Measurements from ENCODE around the gene CDYL2.

Gene CDYL2

GRCh38 chr16:80684136-80684765 lies 120.1 kb downstream of the CDYL2 start:
- no peaks in the 10 kb centered on the region for H3K27me3 ChIP-seq (ENCODE audit: control insufficient read depth in 1 of 2, insufficient read depth in 2 of 2, low read length in 2 of 2)
- no peak overlapping the region for H3K9ac ChIP-seq (ENCODE audit: low read depth in 1 of 2, low read length in 2 of 2)
- no peaks in the 10 kb centered on the region for H3K9me3 ChIP-seq (ENCODE audit: control insufficient read depth in 1 of 2, low read length in 2 of 2)
- no peak overlapping the region for H3K27ac ChIP-seq (ENCODE audit: low read depth, low read length)
- H3K4me1 ChIP-seq (ENCODE audit: control insufficient read depth in 1 of 2, insufficient read depth in 2 of 2, low read length in 2 of 2), result no peaks in the 10 kb centered on the region
- no peak overlapping the region for H3K4me3 ChIP-seq (ENCODE audit: low read depth in 1 of 2, low read length in 2 of 2)
- peaks cover 0 to 11% of the 10 kb centered on the region in 2 donors for H3K36me3 ChIP-seq (ENCODE audit: control insufficient read depth in 1 of 2, insufficient read depth in 2 of 2, low read length in 2 of 2)

GRCh38 chr16:80683646-80684045 lies 120.8 kb downstream of the CDYL2 start:
- no peaks in the 10 kb centered on the region for H3K9me3 ChIP-seq (ENCODE audit: control insufficient read depth in 1 of 2, low read length in 2 of 2)
- H3K36me3 ChIP-seq (ENCODE audit: control insufficient read depth in 1 of 2, insufficient read depth in 2 of 2, low read length in 2 of 2), result peaks cover 0 to 11% of the 10 kb centered on the region in 2 donors
- no peak overlapping the region for H3K4me3 ChIP-seq (ENCODE audit: low read depth in 1 of 2, low read length in 2 of 2)
- no peaks in the 10 kb centered on the region for H3K27me3 ChIP-seq (ENCODE audit: control insufficient read depth in 1 of 2, insufficient read depth in 2 of 2, low read length in 2 of 2)
- H3K9ac ChIP-seq (ENCODE audit: low read depth in 1 of 2, low read length in 2 of 2), result no peak overlapping the region
- no peaks in the 10 kb centered on the region for H3K4me1 ChIP-seq (ENCODE audit: control insufficient read depth in 1 of 2, insufficient read depth in 2 of 2, low read length in 2 of 2)
- H3K27ac ChIP-seq (ENCODE audit: low read depth, low read length), result no peak overlapping the region

GRCh38 chr16:80682421-80683070 lies 121.9 kb downstream of the CDYL2 start:
- no peaks in the 10 kb centered on the region for H3K9me3 ChIP-seq (ENCODE audit: control insufficient read depth in 1 of 2, low read length in 2 of 2)
- no peaks in the 10 kb centered on the region for H3K4me1 ChIP-seq (ENCODE audit: control insufficient read depth in 1 of 2, insufficient read depth in 2 of 2, low read length in 2 of 2)
- H3K27ac ChIP-seq (ENCODE audit: low read depth, low read length), result no peak overlapping the region
- H3K9ac ChIP-seq (ENCODE audit: low read depth in 1 of 2, low read length in 2 of 2), result no peak overlapping the region
- H3K36me3 ChIP-seq (ENCODE audit: control insufficient read depth in 1 of 2, insufficient read depth in 2 of 2, low read length in 2 of 2), result peaks cover 0 to 11% of the 10 kb centered on the region in 2 donors
- no peaks in the 10 kb centered on the region for H3K27me3 ChIP-seq (ENCODE audit: control insufficient read depth in 1 of 2, insufficient read depth in 2 of 2, low read length in 2 of 2)
- H3K4me3 ChIP-seq (ENCODE audit: low read depth in 1 of 2, low read length in 2 of 2), result no peak overlapping the region

GRCh38 chr16:80681436-80681835 lies 123.0 kb downstream of the CDYL2 start:
- H3K27ac ChIP-seq (ENCODE audit: low read depth, low read length), result no peak overlapping the region
- H3K36me3 ChIP-seq (ENCODE audit: control insufficient read depth in 1 of 2, insufficient read depth in 2 of 2, low read length in 2 of 2), result peaks cover 0 to 11% of the 10 kb centered on the region in 2 donors

GRCh38 chr16:80680839-80681238 lies 123.6 kb downstream of the CDYL2 start:
- H3K27ac ChIP-seq (ENCODE audit: low read depth, low read length), result no peak overlapping the region
- no peaks in the 10 kb centered on the region for H3K4me1 ChIP-seq (ENCODE audit: control insufficient read depth in 1 of 2, insufficient read depth in 2 of 2, low read length in 2 of 2)

More at GRCh38 chr16:80681436-80681835, 123.0 kb downstream of the CDYL2 start:
- Histone ChIP-seq H3K4me3 (ENCODE audit: low read depth in 1 of 2, low read length in 2 of 2) (no peak overlapping the region), H3K4me1 (ENCODE audit: control insufficient read depth in 1 of 2, insufficient read depth in 2 of 2, low read length in 2 of 2) (no peaks in the 10 kb centered on the region), H3K9me3 (ENCODE audit: control insufficient read depth in 1 of 2, low read length in 2 of 2) (no peaks in the 10 kb centered on the region), H3K27me3 (ENCODE audit: control insufficient read depth in 1 of 2, insufficient read depth in 2 of 2, low read length in 2 of 2) (no peaks in the 10 kb centered on the region), H3K9ac (ENCODE audit: low read depth in 1 of 2, low read length in 2 of 2) (no peak overlapping the region)

GRCh38 chr16:80680046-80680445 lies 124.4 kb downstream of the CDYL2 start:
- no peaks in the 10 kb centered on the region for H3K27me3 ChIP-seq (ENCODE audit: control insufficient read depth in 1 of 2, insufficient read depth in 2 of 2, low read length in 2 of 2)
- H3K9ac ChIP-seq (ENCODE audit: low read depth in 1 of 2, low read length in 2 of 2), result no peak overlapping the region
- no peak overlapping the region for H3K4me3 ChIP-seq (ENCODE audit: low read depth in 1 of 2, low read length in 2 of 2)
- H3K9me3 ChIP-seq (ENCODE audit: control insufficient read depth in 1 of 2, low read length in 2 of 2), result no peaks in the 10 kb centered on the region
- H3K4me1 ChIP-seq (ENCODE audit: control insufficient read depth in 1 of 2, insufficient read depth in 2 of 2, low read length in 2 of 2), result no peaks in the 10 kb centered on the region
- peaks cover 2 to 11% of the 10 kb centered on the region in 2 donors for H3K36me3 ChIP-seq (ENCODE audit: control insufficient read depth in 1 of 2, insufficient read depth in 2 of 2, low read length in 2 of 2)
- no peak overlapping the region for H3K27ac ChIP-seq (ENCODE audit: low read depth, low read length)

More at GRCh38 chr16:80680839-80681238, 123.6 kb downstream of the CDYL2 start:
- no peaks in the 10 kb centered on the region for H3K9me3 ChIP-seq (ENCODE audit: control insufficient read depth in 1 of 2, low read length in 2 of 2)
- H3K27me3 ChIP-seq (ENCODE audit: control insufficient read depth in 1 of 2, insufficient read depth in 2 of 2, low read length in 2 of 2), result no peaks in the 10 kb centered on the region
- peaks cover 0 to 11% of the 10 kb centered on the region in 2 donors for H3K36me3 ChIP-seq (ENCODE audit: control insufficient read depth in 1 of 2, insufficient read depth in 2 of 2, low read length in 2 of 2)
- H3K4me3 ChIP-seq (ENCODE audit: low read depth in 1 of 2, low read length in 2 of 2), result no peak overlapping the region
- no peak overlapping the region for H3K9ac ChIP-seq (ENCODE audit: low read depth in 1 of 2, low read length in 2 of 2)

- no peaks in the 10 kb centered on the region for H3K9me3 ChIP-seq (ENCODE audit: control insufficient read depth in 1 of 2, low read length in 2 of 2)
- H3K27ac ChIP-seq (ENCODE audit: low read depth, low read length), result no peak overlapping the region
- H3K36me3 ChIP-seq (ENCODE audit: control insufficient read depth in 1 of 2, insufficient read depth in 2 of 2, low read length in 2 of 2), result peaks cover 0 to 6% of the 10 kb centered on the region in 2 donors
- no peak overlapping the region for H3K4me3 ChIP-seq (ENCODE audit: low read depth in 1 of 2, low read length in 2 of 2)
- no peaks in the 10 kb centered on the region for H3K27me3 ChIP-seq (ENCODE audit: control insufficient read depth in 1 of 2, insufficient read depth in 2 of 2, low read length in 2 of 2)
- no peak overlapping the region for H3K9ac ChIP-seq (ENCODE audit: low read depth in 1 of 2, low read length in 2 of 2)
- H3K4me1 ChIP-seq (ENCODE audit: control insufficient read depth in 1 of 2, insufficient read depth in 2 of 2, low read length in 2 of 2), result no peaks in the 10 kb centered on the region
Measured at GRCh38 chr16:80674884-80675283, 129.5 kb downstream of the CDYL2 start.

GRCh38 chr16:80672379-80672778 lies 132.0 kb downstream of the CDYL2 start:
- Histone ChIP-seq H3K4me1 (ENCODE audit: control insufficient read depth in 1 of 2, insufficient read depth in 2 of 2, low read length in 2 of 2) (no peaks in the 10 kb centered on the region), H3K36me3 (ENCODE audit: control insufficient read depth in 1 of 2, insufficient read depth in 2 of 2, low read length in 2 of 2) (peaks cover 0 to 6% of the 10 kb centered on the region in 2 donors), H3K9ac (ENCODE audit: low read depth in 1 of 2, low read length in 2 of 2) (no peak overlapping the region), H3K4me3 (ENCODE audit: low read depth in 1 of 2, low read length in 2 of 2) (no peak overlapping the region), H3K27me3 (ENCODE audit: control insufficient read depth in 1 of 2, insufficient read depth in 2 of 2, low read length in 2 of 2) (no peaks in the 10 kb centered on the region), H3K27ac (ENCODE audit: low read depth, low read length) (no peak overlapping the region), H3K9me3 (ENCODE audit: control insufficient read depth in 1 of 2, low read length in 2 of 2) (no peaks in the 10 kb centered on the region)

- peaks cover 0 to 6% of the 10 kb centered on the region in 2 donors for H3K36me3 ChIP-seq (ENCODE audit: control insufficient read depth in 1 of 2, insufficient read depth in 2 of 2, low read length in 2 of 2)
- H3K9me3 ChIP-seq (ENCODE audit: control insufficient read depth in 1 of 2, low read length in 2 of 2), result no peaks in the 10 kb centered on the region
- H3K4me3 ChIP-seq (ENCODE audit: low read depth in 1 of 2, low read length in 2 of 2), result no peak overlapping the region
- no peak overlapping the region for H3K9ac ChIP-seq (ENCODE audit: low read depth in 1 of 2, low read length in 2 of 2)
- H3K27ac ChIP-seq (ENCODE audit: low read depth, low read length), result no peak overlapping the region
- no peaks in the 10 kb centered on the region for H3K27me3 ChIP-seq (ENCODE audit: control insufficient read depth in 1 of 2, insufficient read depth in 2 of 2, low read length in 2 of 2)
- no peaks in the 10 kb centered on the region for H3K4me1 ChIP-seq (ENCODE audit: control insufficient read depth in 1 of 2, insufficient read depth in 2 of 2, low read length in 2 of 2)
Measured at GRCh38 chr16:80671281-80671849, 133.0 kb downstream of the CDYL2 start.

GRCh38 chr16:80670170-80670865 lies 134.1 kb downstream of the CDYL2 start:
- no peak overlapping the region for H3K4me3 ChIP-seq (ENCODE audit: low read depth in 1 of 2, low read length in 2 of 2)
- H3K27me3 ChIP-seq (ENCODE audit: control insufficient read depth in 1 of 2, insufficient read depth in 2 of 2, low read length in 2 of 2), result no peaks in the 10 kb centered on the region
- H3K4me1 ChIP-seq (ENCODE audit: control insufficient read depth in 1 of 2, insufficient read depth in 2 of 2, low read length in 2 of 2), result no peaks in the 10 kb centered on the region
- H3K27ac ChIP-seq (ENCODE audit: low read depth, low read length), result no peak overlapping the region
- peaks cover 0 to 6% of the 10 kb centered on the region in 2 donors for H3K36me3 ChIP-seq (ENCODE audit: control insufficient read depth in 1 of 2, insufficient read depth in 2 of 2, low read length in 2 of 2)
- H3K9ac ChIP-seq (ENCODE audit: low read depth in 1 of 2, low read length in 2 of 2), result no peak overlapping the region
- no peaks in the 10 kb centered on the region for H3K9me3 ChIP-seq (ENCODE audit: control insufficient read depth in 1 of 2, low read length in 2 of 2)
